ENCODE data around the gene FXYD7.

The FXYD7 gene

GRCh38 chr19:35122687-35123551, 20.1 kb upstream of the FXYD7 start:
- DNase-seq (ENCODE audit: low read depth), result no peak
- TF ChIP-seq, protein P1, sequence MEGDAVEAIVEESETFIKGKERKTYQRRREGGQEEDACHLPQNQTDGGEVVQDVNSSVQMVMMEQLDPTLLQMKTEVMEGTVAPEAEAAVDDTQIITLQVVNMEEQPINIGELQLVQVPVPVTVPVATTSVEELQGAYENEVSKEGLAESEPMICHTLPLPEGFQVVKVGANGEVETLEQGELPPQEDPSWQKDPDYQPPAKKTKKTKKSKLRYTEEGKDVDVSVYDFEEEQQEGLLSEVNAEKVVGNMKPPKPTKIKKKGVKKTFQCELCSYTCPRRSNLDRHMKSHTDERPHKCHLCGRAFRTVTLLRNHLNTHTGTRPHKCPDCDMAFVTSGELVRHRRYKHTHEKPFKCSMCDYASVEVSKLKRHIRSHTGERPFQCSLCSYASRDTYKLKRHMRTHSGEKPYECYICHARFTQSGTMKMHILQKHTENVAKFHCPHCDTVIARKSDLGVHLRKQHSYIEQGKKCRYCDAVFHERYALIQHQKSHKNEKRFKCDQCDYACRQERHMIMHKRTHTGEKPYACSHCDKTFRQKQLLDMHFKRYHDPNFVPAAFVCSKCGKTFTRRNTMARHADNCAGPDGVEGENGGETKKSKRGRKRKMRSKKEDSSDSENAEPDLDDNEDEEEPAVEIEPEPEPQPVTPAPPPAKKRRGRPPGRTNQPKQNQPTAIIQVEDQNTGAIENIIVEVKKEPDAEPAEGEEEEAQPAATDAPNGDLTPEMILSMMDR (IDR thresholded peaks at IDR 0.05; ENCODE audit: low read depth, low read length, missing control alignments), result no peak
- H3K4me3 ChIP-seq (ENCODE audit: low read depth, low read length), result no peak overlapping the region

DNA sequence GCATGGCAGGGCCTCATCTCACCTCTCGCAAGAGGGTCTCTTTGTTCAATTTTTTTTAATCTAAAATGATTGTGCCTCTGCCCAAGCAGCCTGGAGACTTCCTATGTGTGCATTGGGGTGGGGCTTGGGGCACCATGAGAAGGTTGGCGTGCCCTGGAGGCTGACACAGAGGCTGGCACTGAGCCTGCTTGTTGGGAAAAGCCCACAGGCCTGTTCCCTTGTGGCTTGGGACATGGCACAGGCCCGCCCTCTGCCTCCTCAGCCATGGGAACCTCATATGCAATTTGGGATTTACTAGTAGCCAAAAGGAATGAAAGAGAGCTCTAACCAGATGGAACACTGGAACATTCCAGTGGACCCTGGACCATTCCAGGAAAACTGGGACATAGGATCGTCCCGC, 19.5 kb upstream of the FXYD7 start:
- DNase-seq (ENCODE audit: low read depth), result no peak
- TF ChIP-seq, protein P1 (IDR thresholded peaks at IDR 0.05; ENCODE audit: low read depth, low read length, missing control alignments), result no peak
- no peak overlapping the region for H3K4me3 ChIP-seq (ENCODE audit: low read depth, low read length)

GRCh38 chr19:35124098-35125060, 18.7 kb upstream of the FXYD7 start:
- DNase-seq (ENCODE audit: low read depth), result peak; percentile 45
- H3K4me3 ChIP-seq (ENCODE audit: low read depth, low read length), result peak overlapping the region; percentile 52
- TF ChIP-seq, protein P1 (IDR thresholded peaks at IDR 0.05; ENCODE audit: low read depth, low read length, missing control alignments), result no peak

DNA sequence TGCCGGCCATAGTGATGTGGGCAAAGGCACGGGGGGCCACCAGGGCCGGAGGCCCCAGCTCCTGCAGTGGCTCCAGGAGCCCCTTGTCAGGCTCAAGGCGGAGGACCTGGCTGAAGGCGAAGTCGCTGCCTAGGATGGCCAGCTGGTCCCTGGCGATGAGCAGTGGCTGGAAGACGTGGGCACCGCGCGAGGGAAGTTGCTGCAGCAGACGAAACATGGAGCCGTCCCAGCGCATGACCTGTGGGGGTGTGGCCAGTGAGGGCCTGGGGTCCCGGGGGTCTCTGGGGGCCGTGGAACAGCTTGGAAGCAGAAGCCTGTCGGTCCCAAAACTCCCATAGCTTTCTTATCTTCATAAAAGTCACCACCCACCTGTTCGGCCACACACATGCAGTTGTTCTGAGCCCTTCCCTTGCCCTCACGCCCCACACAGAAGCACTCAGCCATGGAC, 17.8 kb upstream of the FXYD7 start:
- no peak for DNase-seq (ENCODE audit: low read depth)
- TF ChIP-seq, protein P1 (IDR thresholded peaks at IDR 0.05; ENCODE audit: low read depth, low read length, missing control alignments), result no peak
- no peak overlapping the region for H3K4me3 ChIP-seq (ENCODE audit: low read depth, low read length)

DNA sequence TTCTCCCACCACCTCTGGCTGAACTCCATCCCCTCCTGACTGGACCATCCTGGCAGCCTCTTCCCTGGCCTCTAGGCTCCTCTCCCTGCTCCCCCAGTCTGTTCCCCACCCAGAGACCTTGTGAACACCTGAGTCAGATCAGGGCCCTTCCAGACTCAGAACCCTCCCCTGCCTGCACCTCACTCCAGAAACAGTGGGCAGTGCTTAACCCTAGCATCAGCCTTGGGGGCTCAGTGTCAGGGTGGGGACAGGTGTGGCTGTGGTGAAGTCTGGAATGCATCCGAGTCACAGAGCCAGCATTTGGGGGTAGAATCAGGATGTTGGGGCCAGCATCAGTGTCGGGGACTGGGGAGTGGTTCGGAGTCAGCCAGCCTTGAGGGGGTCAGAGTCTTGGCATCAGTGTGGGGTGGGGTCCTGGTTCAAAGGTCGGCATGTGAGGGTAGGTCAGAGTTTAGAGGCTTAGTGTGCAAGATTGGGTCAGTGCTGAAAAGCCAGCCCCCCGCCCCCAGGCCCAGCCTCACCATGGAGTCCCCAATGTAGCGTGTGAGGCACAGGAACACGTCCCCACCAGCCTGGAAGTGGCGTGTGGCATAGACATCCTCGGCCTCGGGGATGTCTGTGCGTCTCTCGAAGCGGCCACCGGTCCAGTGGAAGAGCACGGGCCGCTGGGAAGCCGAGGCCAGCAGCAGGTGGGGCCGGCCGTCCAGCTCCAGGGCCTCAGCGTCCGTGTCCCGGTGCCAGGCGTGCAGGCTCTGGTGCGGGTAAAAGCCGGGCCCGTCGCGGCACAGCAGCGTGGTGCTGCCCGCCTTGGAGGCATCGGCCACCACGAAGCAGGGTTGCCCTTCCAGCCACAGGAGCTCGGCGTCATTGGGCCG, 17.1 kb upstream of the FXYD7 start:
- no peak overlapping the region for H3K4me3 ChIP-seq (ENCODE audit: low read depth, low read length)
- DNase-seq (ENCODE audit: low read depth), result no peak
- TF ChIP-seq, protein P1 (IDR thresholded peaks at IDR 0.05; ENCODE audit: low read depth, low read length, missing control alignments), result no peak

DNA sequence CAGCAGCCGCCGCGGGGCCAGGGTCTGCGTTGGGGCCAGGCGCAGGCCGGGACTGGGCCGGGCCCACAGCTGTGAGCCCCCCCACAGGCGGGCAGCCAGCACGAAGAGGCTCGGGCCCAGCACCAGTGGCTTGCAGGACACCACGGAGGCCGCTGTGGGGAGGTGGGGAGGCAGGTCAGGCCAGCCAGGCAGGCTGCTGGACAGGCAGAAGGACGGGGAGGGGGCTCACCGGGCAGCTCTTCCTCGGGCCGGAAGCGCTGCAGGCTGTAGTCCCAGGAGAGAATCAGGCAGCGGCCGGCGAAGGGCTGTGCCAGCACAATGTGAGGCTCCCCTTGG, 16.5 kb upstream of the FXYD7 start:
- TF ChIP-seq, protein P1 (IDR thresholded peaks at IDR 0.05; ENCODE audit: low read depth, low read length, missing control alignments), result no peak
- no peak overlapping the region for H3K4me3 ChIP-seq (ENCODE audit: low read depth, low read length)
- DNase-seq (ENCODE audit: low read depth), result no peak

All from GM12864 (cell line).